HepG2 (cell line): ENCODE measurements around the gene SGCE. TPM values are rescaled to one million over a fixed set of nuclear protein-coding genes. Genes with fewer than 3 reads are reported as not detected.

Experiments used
- DPF2 ChIP-seq: sonication (generic); formaldehyde crosslinking; IDR thresholded peaks from 2 replicates; pipeline ENCODE4 v1.4.0; 2020; ENCODE audit warnings: mild to moderate bottlenecking, low read depth, missing genetic modification reagents, borderline replicate concordance
- FOXC1 ChIP-seq: sonication (generic); formaldehyde crosslinking; IDR thresholded peaks from 2 replicates; pipeline ENCODE4 v1.8.0; 2022; ENCODE audit warnings: mild to moderate bottlenecking, missing genetic modification reagents, borderline replicate concordance
- FOXJ3 ChIP-seq: sonication (generic); formaldehyde crosslinking; IDR thresholded peaks from 2 replicates; pipeline ENCODE4 v1.4.0; 2020; ENCODE audit warnings: missing genetic modification reagents, mild to moderate bottlenecking, borderline replicate concordance
- HDAC1 ChIP-seq: sonication (generic); formaldehyde crosslinking; IDR thresholded peaks from 2 replicates; pipeline ENCODE4 v1.5.1; 2020; ENCODE audit warnings: mild to moderate bottlenecking, missing genetic modification reagents
- KMT2A ChIP-seq: sonication (generic); formaldehyde crosslinking; IDR thresholded peaks from 2 replicates; pipeline ENCODE4 v1.4.0; 2020; ENCODE audit warnings: missing genetic modification reagents
- NFIC ChIP-seq: IDR thresholded peaks from 2 replicates; pipeline ENCODE4 v1.6.1; 2012; ENCODE audit warnings: mild to moderate bottlenecking, low read length, inconsistent platforms
- PRDM15 ChIP-seq: sonication (generic); formaldehyde crosslinking; IDR thresholded peaks from 2 replicates; pipeline ENCODE4 v1.4.0; 2020; ENCODE audit warnings: missing genetic modification reagents
- PRPF4 ChIP-seq: fragments of 200-400 bp; formaldehyde crosslinking; IDR thresholded peaks from 2 replicates; pipeline ENCODE4 v1.6.1; 2016; ENCODE audit warnings: low read length, low read depth; ENCODE audit not compliant: poor library complexity, severe bottlenecking
- RORA ChIP-seq: sonication (generic); formaldehyde crosslinking; IDR thresholded peaks from 2 replicates; pipeline ENCODE4 v1.5.0; 2020; ENCODE audit warnings: mild to moderate bottlenecking, missing genetic modification reagents, moderate library complexity
- SAP130 ChIP-seq: IDR thresholded peaks from 2 replicates; pipeline ENCODE4 v1.6.1; 2016; ENCODE audit warnings: low read depth
- ZFX ChIP-seq: sonication (generic); formaldehyde crosslinking; IDR thresholded peaks from 2 replicates; pipeline ENCODE4 v1.4.0; 2020; ENCODE audit warnings: mild to moderate bottlenecking, low read depth, missing genetic modification reagents, moderate library complexity
- ZNF496 ChIP-seq: sonication (generic); formaldehyde crosslinking; IDR thresholded peaks from 2 replicates; pipeline ENCODE4 v1.8.1; 2023; ENCODE audit warnings: mild to moderate bottlenecking, moderate library complexity, missing genetic modification reagents; ENCODE audit not compliant: insufficient replicate concordance
- ZNF512B ChIP-seq: sonication (generic); formaldehyde crosslinking; IDR thresholded peaks from 2 replicates; pipeline ENCODE4 v1.5.1; 2020; ENCODE audit warnings: missing genetic modification reagents, mild to moderate bottlenecking, borderline replicate concordance
- ZNF572 ChIP-seq: sonication (generic); formaldehyde crosslinking; IDR thresholded peaks from 2 replicates; pipeline ENCODE4 v1.5.1; 2020; ENCODE audit warnings: mild to moderate bottlenecking, missing genetic modification reagents
- polyA plus RNA-seq, 8 experiments: library from polyadenylated mRNA; depleted of rRNA in 3 of 8; stranded (reverse) in 7 of 8; unstranded in 1 of 8; fragments of >200 nt; fragmentation: Illumina TruSeq in 4 of 8; extraction: Trizol in 4 of 8; gene quantifications; 2 replicates each; pipeline versions ENCODE4 v1.2.1 to v1.2.3, GENCODE V29; 2011 to 2016; ENCODE audit warnings: low read depth in 4 of 8, missing spikeins in 1 of 8, mixed read lengths in 1 of 8; ENCODE audit not compliant: insufficient read depth in 1 of 8
- total RNA-seq, 5 experiments: library from RNA; depleted of rRNA; stranded (reverse); fragments of >200 nt; fragmentation: Illumina TruSeq; extraction: Trizol; gene quantifications; 2 replicates each; pipeline ENCODE4 v1.2.3, GENCODE V29; 2016; ENCODE audit warnings: low read depth in 1 of 5
- TF ChIP-seq, protein P1 (sequence below): sonication (generic); formaldehyde crosslinking; IDR thresholded peaks from 2 replicates; pipeline ENCODE4 v1.4.0; 2020; ENCODE audit warnings: missing genetic modification reagents, borderline replicate concordance
- TF ChIP-seq, protein P2 (sequence below): sonication (generic); formaldehyde crosslinking; IDR thresholded peaks from 2 replicates; pipeline ENCODE4 v1.5.1; 2020; ENCODE audit warnings: mild to moderate bottlenecking, moderate library complexity, missing genetic modification reagents

Gene SGCE
- total and polyA plus RNA-seq, 2 of the 13 experiments (the other 11 are each of a cell fraction or from before 2014, with no cell fraction given) = 52.3 to 71.1 TPM

DNA sequence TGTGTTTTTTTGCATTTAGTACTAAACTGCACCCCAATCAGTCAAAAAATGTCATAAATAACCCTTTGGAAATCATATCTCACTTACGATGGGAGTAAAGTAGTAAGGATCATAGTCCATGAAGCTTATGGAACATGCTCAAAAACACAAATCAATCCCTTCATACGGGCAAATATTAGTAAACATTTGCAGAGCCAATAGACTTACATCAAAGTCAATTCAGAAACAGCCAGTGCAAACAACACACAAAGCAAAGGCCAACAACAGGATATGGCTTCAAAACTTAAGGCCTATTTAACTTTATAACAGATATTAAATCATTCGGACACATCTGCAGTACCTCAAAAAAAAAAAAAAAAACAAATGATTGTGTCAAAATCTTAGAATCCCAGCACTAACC, 32.1 kb downstream of the SGCE start (continued):
- TF ChIP-seq ZNF512B = no peak
- peak; percentile 99 for TF ChIP-seq NFIC
- no peak for TF ChIP-seq ZNF572 (CRISPR knock-in tag)
- no peak for TF ChIP-seq RORA
- TF ChIP-seq KMT2A = no peak
- peak; percentile 64 for TF ChIP-seq SAP130
- TF ChIP-seq HDAC1 = peak; percentile 71
- TF ChIP-seq, protein P1, sequence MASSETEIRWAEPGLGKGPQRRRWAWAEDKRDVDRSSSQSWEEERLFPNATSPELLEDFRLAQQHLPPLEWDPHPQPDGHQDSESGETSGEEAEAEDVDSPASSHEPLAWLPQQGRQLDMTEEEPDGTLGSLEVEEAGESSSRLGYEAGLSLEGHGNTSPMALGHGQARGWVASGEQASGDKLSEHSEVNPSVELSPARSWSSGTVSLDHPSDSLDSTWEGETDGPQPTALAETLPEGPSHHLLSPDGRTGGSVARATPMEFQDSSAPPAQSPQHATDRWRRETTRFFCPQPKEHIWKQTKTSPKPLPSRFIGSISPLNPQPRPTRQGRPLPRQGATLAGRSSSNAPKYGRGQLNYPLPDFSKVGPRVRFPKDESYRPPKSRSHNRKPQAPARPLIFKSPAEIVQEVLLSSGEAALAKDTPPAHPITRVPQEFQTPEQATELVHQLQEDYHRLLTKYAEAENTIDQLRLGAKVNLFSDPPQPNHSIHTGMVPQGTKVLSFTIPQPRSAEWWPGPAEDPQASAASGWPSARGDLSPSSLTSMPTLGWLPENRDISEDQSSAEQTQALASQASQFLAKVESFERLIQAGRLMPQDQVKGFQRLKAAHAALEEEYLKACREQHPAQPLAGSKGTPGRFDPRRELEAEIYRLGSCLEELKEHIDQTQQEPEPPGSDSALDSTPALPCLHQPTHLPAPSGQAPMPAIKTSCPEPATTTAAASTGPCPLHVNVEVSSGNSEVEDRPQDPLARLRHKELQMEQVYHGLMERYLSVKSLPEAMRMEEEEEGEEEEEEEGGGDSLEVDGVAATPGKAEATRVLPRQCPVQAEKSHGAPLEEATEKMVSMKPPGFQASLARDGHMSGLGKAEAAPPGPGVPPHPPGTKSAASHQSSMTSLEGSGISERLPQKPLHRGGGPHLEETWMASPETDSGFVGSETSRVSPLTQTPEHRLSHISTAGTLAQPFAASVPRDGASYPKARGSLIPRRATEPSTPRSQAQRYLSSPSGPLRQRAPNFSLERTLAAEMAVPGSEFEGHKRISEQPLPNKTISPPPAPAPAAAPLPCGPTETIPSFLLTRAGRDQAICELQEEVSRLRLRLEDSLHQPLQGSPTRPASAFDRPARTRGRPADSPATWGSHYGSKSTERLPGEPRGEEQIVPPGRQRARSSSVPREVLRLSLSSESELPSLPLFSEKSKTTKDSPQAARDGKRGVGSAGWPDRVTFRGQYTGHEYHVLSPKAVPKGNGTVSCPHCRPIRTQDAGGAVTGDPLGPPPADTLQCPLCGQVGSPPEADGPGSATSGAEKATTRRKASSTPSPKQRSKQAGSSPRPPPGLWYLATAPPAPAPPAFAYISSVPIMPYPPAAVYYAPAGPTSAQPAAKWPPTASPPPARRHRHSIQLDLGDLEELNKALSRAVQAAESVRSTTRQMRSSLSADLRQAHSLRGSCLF (CRISPR knock-in tag) = no peak
- no peak for TF ChIP-seq ZNF496 (CRISPR knock-in tag)
- no peak for TF ChIP-seq PRDM15 (CRISPR knock-in tag)
- peak; percentile 86 for TF ChIP-seq DPF2 (CRISPR knock-in tag)
- no peak for TF ChIP-seq PRPF4
- TF ChIP-seq FOXC1 = no peak
- TF ChIP-seq, protein P2, sequence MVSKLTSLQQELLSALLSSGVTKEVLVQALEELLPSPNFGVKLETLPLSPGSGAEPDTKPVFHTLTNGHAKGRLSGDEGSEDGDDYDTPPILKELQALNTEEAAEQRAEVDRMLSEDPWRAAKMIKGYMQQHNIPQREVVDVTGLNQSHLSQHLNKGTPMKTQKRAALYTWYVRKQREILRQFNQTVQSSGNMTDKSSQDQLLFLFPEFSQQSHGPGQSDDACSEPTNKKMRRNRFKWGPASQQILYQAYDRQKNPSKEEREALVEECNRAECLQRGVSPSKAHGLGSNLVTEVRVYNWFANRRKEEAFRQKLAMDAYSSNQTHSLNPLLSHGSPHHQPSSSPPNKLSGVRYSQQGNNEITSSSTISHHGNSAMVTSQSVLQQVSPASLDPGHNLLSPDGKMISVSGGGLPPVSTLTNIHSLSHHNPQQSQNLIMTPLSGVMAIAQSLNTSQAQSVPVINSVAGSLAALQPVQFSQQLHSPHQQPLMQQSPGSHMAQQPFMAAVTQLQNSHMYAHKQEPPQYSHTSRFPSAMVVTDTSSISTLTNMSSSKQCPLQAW (CRISPR knock-in tag) = no peak
- peak; percentile 95 for TF ChIP-seq FOXJ3 (CRISPR knock-in tag)
- no peak; the same call in 1 of the 2 replicates for TF ChIP-seq ZFX (CRISPR knock-in tag)
